ENCODE measurements around the gene LIX1L.

The LIX1L gene

GRCh38 chr1:145962157-145963102 lies 4.6 kb upstream of the LIX1L start:
- no peak for DNase-seq

GRCh38 chr1:145961425-145962156 lies 3.8 kb upstream of the LIX1L start:
- no peak for DNase-seq

- no peak for DNase-seq
Measured at GRCh38 chr1:145961109-145961424, 3.2 kb upstream of the LIX1L start.

- peak; percentile 68 for DNase-seq
Measured at GRCh38 chr1:145960468-145961108, 2.8 kb upstream of the LIX1L start.

GRCh38 chr1:145959957-145960467 lies 2.2 kb upstream of the LIX1L start:
- DNase-seq = no peak

GRCh38 chr1:145959333-145959732 lies 1.5 kb upstream of the LIX1L start:
- no peak for DNase-seq

- no peak for DNase-seq
Measured at GRCh38 chr1:145958734-145959133, 917 bp upstream of the LIX1L start.

GRCh38 chr1:145956781-145957442 lies 905 bp downstream of the LIX1L start:
- DNase-seq = no peak

- DNase-seq = no peak
Measured at GRCh38 chr1:145956361-145956760, 1.5 kb downstream of the LIX1L start.

GRCh38 chr1:145955436-145955835 lies 2.4 kb downstream of the LIX1L start:
- DNase-seq = no peak

- DNase-seq = no peak
Measured at GRCh38 chr1:145953861-145954260, 4.0 kb downstream of the LIX1L start.

- DNase-seq = no peak
Measured at GRCh38 chr1:145952903-145953302, 4.9 kb downstream of the LIX1L start.

GRCh38 chr1:145951526-145951925 lies 6.3 kb downstream of the LIX1L start:
- no peak for DNase-seq

- no peak for DNase-seq
Measured at GRCh38 chr1:145949219-145949618, 8.6 kb downstream of the LIX1L start.

- DNase-seq = no peak
Measured at GRCh38 chr1:145947551-145947950, 10.3 kb downstream of the LIX1L start.

- no peak for DNase-seq
Measured at GRCh38 chr1:145946477-145946986, 11.3 kb downstream of the LIX1L start.

- no peak for DNase-seq
Measured at GRCh38 chr1:145944532-145944931, 13.3 kb downstream of the LIX1L start.

- DNase-seq = no peak
Measured at GRCh38 chr1:145942871-145943270, 14.9 kb downstream of the LIX1L start.

- DNase-seq = no peak
Measured at GRCh38 chr1:145942405-145942804, 15.4 kb downstream of the LIX1L start.

GRCh38 chr1:145937436-145937835 lies 20.4 kb downstream of the LIX1L start:
- no peak for DNase-seq

GRCh38 chr1:145936247-145936646 lies 21.6 kb downstream of the LIX1L start:
- no peak for DNase-seq

GRCh38 chr1:145935708-145936107 lies 22.1 kb downstream of the LIX1L start:
- no peak for DNase-seq

GRCh38 chr1:145932522-145933009 lies 25.3 kb downstream of the LIX1L start:
- DNase-seq = peak; percentile 29
